Measurements from ENCODE around the gene LINS1.

LINS1 gene

DNA sequence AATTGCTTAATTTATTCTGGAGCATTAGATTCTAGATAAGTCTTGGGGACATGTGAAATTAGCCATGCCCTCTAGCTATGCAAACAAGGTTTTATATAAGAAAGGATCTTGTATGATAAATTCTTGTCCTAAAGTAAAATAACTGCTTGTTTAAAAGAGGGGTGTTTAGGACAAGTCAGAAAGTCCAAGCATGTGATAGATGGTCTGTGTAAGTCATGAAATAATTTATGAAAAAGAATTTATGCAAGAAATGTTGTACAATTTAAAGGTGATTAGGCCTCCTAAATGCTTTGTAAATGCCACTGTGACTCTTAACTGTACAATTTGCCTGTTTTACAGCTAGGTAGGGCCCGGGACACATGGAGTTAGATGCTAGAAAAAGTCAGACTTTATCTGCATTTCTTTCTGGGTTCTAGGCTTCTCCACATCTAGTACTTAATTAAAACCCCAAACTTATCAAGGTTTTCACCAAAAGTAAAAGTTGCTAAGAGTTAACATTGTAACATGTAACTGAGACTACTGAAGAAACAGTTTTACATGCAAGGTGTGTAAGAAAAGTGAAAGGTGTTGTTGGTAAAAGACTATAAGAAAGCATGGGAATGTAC is 13.2 kb downstream of the LINS1 start:
- TF ChIP-seq, protein P1, sequence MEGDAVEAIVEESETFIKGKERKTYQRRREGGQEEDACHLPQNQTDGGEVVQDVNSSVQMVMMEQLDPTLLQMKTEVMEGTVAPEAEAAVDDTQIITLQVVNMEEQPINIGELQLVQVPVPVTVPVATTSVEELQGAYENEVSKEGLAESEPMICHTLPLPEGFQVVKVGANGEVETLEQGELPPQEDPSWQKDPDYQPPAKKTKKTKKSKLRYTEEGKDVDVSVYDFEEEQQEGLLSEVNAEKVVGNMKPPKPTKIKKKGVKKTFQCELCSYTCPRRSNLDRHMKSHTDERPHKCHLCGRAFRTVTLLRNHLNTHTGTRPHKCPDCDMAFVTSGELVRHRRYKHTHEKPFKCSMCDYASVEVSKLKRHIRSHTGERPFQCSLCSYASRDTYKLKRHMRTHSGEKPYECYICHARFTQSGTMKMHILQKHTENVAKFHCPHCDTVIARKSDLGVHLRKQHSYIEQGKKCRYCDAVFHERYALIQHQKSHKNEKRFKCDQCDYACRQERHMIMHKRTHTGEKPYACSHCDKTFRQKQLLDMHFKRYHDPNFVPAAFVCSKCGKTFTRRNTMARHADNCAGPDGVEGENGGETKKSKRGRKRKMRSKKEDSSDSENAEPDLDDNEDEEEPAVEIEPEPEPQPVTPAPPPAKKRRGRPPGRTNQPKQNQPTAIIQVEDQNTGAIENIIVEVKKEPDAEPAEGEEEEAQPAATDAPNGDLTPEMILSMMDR (IDR thresholded peaks at IDR 0.05; ENCODE audit: borderline replicate concordance, control extremely low read depth, extremely low read depth, insufficient read depth, missing control alignments), result no peak
- DNase-seq (ENCODE audit: low spot score), result no peak
- in situ Hi-C loops (cut with MboI; ENCODE audit: low sequenced_read_pairs, unreplicated experiment), result no loop called here

- TF ChIP-seq, protein P1 (IDR thresholded peaks at IDR 0.05; ENCODE audit: borderline replicate concordance, control extremely low read depth, extremely low read depth, insufficient read depth, missing control alignments), result no peak
- in situ Hi-C loops (cut with MboI; ENCODE audit: low sequenced_read_pairs, unreplicated experiment), result no loop called here
- no peak for DNase-seq (ENCODE audit: low spot score)
These were observed 21.6 kb downstream of the LINS1 start for GRCh38 chr15:100580414-100580813.

GRCh38 chr15:100573526-100573925 is 28.5 kb downstream of the LINS1 start:
- TF ChIP-seq, protein P1 (IDR thresholded peaks at IDR 0.05; ENCODE audit: borderline replicate concordance, control extremely low read depth, extremely low read depth, insufficient read depth, missing control alignments), result no peak
- DNase-seq (ENCODE audit: low spot score), result no peak
- in situ Hi-C loops (cut with MboI; ENCODE audit: low sequenced_read_pairs, unreplicated experiment), result no loop called here

GRCh38 chr15:100572362-100572983 is 29.5 kb downstream of the LINS1 start:
- DNase-seq (ENCODE audit: low spot score), result no peak
- in situ Hi-C loops (cut with MboI; ENCODE audit: low sequenced_read_pairs, unreplicated experiment), result no loop called here
- TF ChIP-seq, protein P1 (IDR thresholded peaks at IDR 0.05; ENCODE audit: borderline replicate concordance, control extremely low read depth, extremely low read depth, insufficient read depth, missing control alignments), result no peak

DNA sequence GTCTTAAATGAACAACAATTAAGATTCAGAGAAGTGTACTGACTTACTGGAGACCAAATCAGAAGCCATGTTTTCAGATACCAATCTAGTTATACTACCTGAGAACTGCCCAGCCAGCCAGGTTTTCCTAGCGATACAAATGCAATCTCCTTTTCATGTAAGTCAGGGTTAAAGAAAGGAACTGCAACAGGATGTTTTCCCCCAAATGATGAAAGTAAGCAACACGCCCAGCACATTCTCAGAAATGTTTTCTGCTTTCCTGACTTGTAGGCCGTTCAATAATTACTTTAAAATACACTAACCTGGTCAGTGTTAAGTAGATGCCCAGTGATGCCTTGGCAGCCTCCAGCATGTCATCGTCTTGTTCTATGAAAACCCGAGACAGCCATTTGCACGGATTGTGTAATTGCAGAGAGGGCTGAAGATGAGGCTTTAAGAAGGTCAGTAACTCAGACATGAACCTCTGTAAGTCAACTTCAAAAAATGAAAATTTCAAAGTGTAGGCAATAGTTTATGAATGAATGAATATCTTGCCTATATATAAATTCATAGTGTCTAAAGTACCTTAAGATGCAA is 30.3 kb downstream of the LINS1 start:
- DNase-seq (ENCODE audit: low spot score), result no peak
- TF ChIP-seq, protein P1 (IDR thresholded peaks at IDR 0.05; ENCODE audit: borderline replicate concordance, control extremely low read depth, extremely low read depth, insufficient read depth, missing control alignments), result no peak
- in situ Hi-C loops (cut with MboI; ENCODE audit: low sequenced_read_pairs, unreplicated experiment), result no loop called here

- TF ChIP-seq, protein P1 (IDR thresholded peaks at IDR 0.05; ENCODE audit: borderline replicate concordance, control extremely low read depth, extremely low read depth, insufficient read depth, missing control alignments), result no peak
- in situ Hi-C loops (cut with MboI; ENCODE audit: low sequenced_read_pairs, unreplicated experiment), result no loop called here
- peak; percentile 37 for DNase-seq (ENCODE audit: low spot score)
These were observed 31.2 kb downstream of the LINS1 start for GRCh38 chr15:100570735-100571313.

Data from GM13976 (cell line).